HCT116 (cell line): ENCODE measurements around the gene CNN2. TPM values are rescaled to one million over a fixed set of nuclear protein-coding genes. Genes with fewer than 3 reads are reported as not detected.

Experiments
- ATAC-seq: fragments of 200-7000 bp; cut with Tn5 transposase; 2 replicates; pipeline ENCODE4 v1.9.1; 2020; ENCODE audit warnings: mild to moderate bottlenecking, moderate library complexity
- BruUV-seq: library from RNA; stranded (reverse); fragments of 400-500 nt; replicated peaks from 2 replicates; lab custom pipeline; 2021; lab: Mats Ljungman, UMichigan
- CTCF ChIA-PET: fragments of 300-600 bp; sonication (Branson Sonifier 250); formaldehyde crosslinking; loops from one replicate; lab custom pipeline; 2021; ENCODE audit warnings: antibody characterized with exemption; lab: Charles Lee
- POLR2A ChIA-PET: fragments of 300-600, 350-600 bp; sonication (Branson Sonifier 250); formaldehyde crosslinking; loops from one replicate; lab custom pipeline; 2021; ENCODE audit warnings: antibody characterized with exemption; lab: Charles Lee
- RAD21 ChIA-PET, 2 experiments: fragments of 300-600 bp; sonication (Branson Sonifier 250); formaldehyde crosslinking; loops; one replicate each; lab custom pipeline; 2023; ENCODE audit warnings: low total read pairs in 2 of 2; ENCODE audit not compliant: uncharacterized antibody in 2 of 2, unreplicated experiment in 2 of 2, low non-redundant PET in 1 of 2; lab: Charles Lee
- DNase-seq: peaks from one replicate; pipeline ENCODE4 v3.0.0-alpha.2; 2010; ENCODE audit warnings: low read depth, low spot score
- H2AFZ ChIP-seq: fragments of 200-600 bp; shearing (Covaris generic), sonication (generic); 2 replicates; pipeline ENCODE4 v1.6.1; 2017; ENCODE audit warnings: low read depth, mixed run types, mixed read lengths, antibody characterized with exemption, low read length; ENCODE audit not compliant: poor library complexity, severe bottlenecking
- H3K27ac ChIP-seq: 2 replicates; pipeline ENCODE4 v1.5.1; 2012; ENCODE audit warnings: low read depth, low read length
- H3K27me3 ChIP-seq: fragments of 200-600 bp; sonication (generic); 2 replicates; pipeline ENCODE4 v1.6.1; 2016; ENCODE audit warnings: mixed run types, low read length, mixed read lengths; ENCODE audit not compliant: insufficient read depth
- H3K36me3 ChIP-seq, 2 experiments: fragments of 200-500 bp in 1 of 2; fragments of 200-600 bp in 1 of 2; sonication (Bioruptor generic) in 1 of 2; sonication (generic) in 1 of 2; 2 replicates each; pipeline versions ENCODE4 v1.5.1 to v1.6.1; 2014 to 2016; ENCODE audit warnings: low read length in 2 of 2, inconsistent platforms in 1 of 2, mixed read lengths in 1 of 2, mixed run types in 1 of 2; ENCODE audit not compliant: insufficient read depth in 2 of 2, control insufficient read depth in 1 of 2
- H3K4me1 ChIP-seq, 2 experiments: fragments of 200-600 bp in 1 of 2; sonication (generic) in 1 of 2; 2 replicates each; pipeline versions ENCODE4 v1.5.1 to v1.6.1; 2012 to 2017; ENCODE audit warnings: low read length in 2 of 2, inconsistent platforms in 1 of 2, mild to moderate bottlenecking in 1 of 2, mixed read lengths in 1 of 2, mixed run types in 1 of 2, moderate library complexity in 1 of 2; ENCODE audit not compliant: insufficient read depth in 2 of 2, control insufficient read depth in 1 of 2
- H3K4me2 ChIP-seq: fragments of 200-600 bp; sonication (generic); 2 replicates; pipeline ENCODE4 v1.6.1; 2017; ENCODE audit warnings: mixed run types, low read length, mixed read lengths
- H3K4me3 ChIP-seq, 2 experiments: fragments of 200-600 bp in 1 of 2; sonication (generic) in 1 of 2; replicated peaks in 1 of 2; 2 replicates each; pipeline ENCODE4 v1.5.1; 2011 to 2016; ENCODE audit warnings: low read length in 2 of 2, control low read depth in 1 of 2, low read depth in 1 of 2, mild to moderate bottlenecking in 1 of 2, mixed read lengths in 1 of 2, mixed run types in 1 of 2
- H3K79me2 ChIP-seq: fragments of 200-600 bp; sonication (generic); 2 replicates; pipeline ENCODE4 v1.6.1; 2017; ENCODE audit warnings: mild to moderate bottlenecking, mixed run types, low read length, moderate library complexity, mixed read lengths; ENCODE audit not compliant: insufficient read depth
- H3K9ac ChIP-seq: fragments of 200-600 bp; sonication (generic); 2 replicates; pipeline ENCODE4 v1.6.1; 2016; ENCODE audit warnings: low read length, mixed read lengths
- H3K9me2 ChIP-seq: fragments of 200-600 bp; sonication (generic), shearing (Covaris generic); 2 replicates; pipeline ENCODE4 v1.6.1; 2017; ENCODE audit warnings: mixed run types, mild to moderate bottlenecking, moderate library complexity; ENCODE audit not compliant: insufficient read depth
- H3K9me3 ChIP-seq, 2 experiments: fragments of 200-500 bp in 1 of 2; fragments of 200-600 bp in 1 of 2; sonication (Bioruptor generic) in 1 of 2; sonication (generic) in 1 of 2; 2 replicates each; pipeline ENCODE4 v1.6.1; 2014 to 2017; ENCODE audit warnings: low read length in 2 of 2, mixed read lengths in 2 of 2, inconsistent platforms in 1 of 2, low read depth in 1 of 2, mild to moderate bottlenecking in 1 of 2, mixed run types in 1 of 2, moderate library complexity in 1 of 2; ENCODE audit not compliant: control insufficient read depth in 1 of 2, insufficient read depth in 1 of 2
- H4K20me1 ChIP-seq: fragments of 200-600 bp; sonication (generic), shearing (Covaris generic); 2 replicates; pipeline ENCODE4 v1.6.1; 2017; ENCODE audit warnings: mixed run types, mild to moderate bottlenecking, moderate library complexity; ENCODE audit not compliant: insufficient read depth
- ATF3 ChIP-seq: IDR thresholded peaks from 2 replicates; pipeline ENCODE4 v1.6.1; 2012
- CBX3 ChIP-seq: IDR thresholded peaks from 2 replicates; pipeline ENCODE4 v1.6.1; 2012; ENCODE audit warnings: low read depth
- CEBPB ChIP-seq: IDR thresholded peaks from 2 replicates; pipeline ENCODE4 v1.6.1; 2012; ENCODE audit warnings: low read depth
- CTCF ChIP-seq, 3 experiments: fragments of 200-600 bp in 1 of 3; sonication (generic) in 1 of 3; IDR thresholded peaks in 2 of 3; conservative IDR thresholded peaks in 1 of 3; 2 replicates each; pipeline ENCODE4 v1.5.1; 2012 to 2017; ENCODE audit warnings: low read depth in 2 of 3, low read length in 2 of 3, antibody characterized with exemption in 1 of 3, borderline replicate concordance in 1 of 3, control low read depth in 1 of 3, mild to moderate bottlenecking in 1 of 3, mixed read lengths in 1 of 3, mixed run types in 1 of 3, moderate library complexity in 1 of 3; ENCODE audit not compliant: insufficient read depth in 1 of 3
- ELF1 ChIP-seq: IDR thresholded peaks from 2 replicates; pipeline ENCODE4 v1.6.1; 2012; ENCODE audit warnings: low read depth, borderline replicate concordance
- FOSL1 ChIP-seq: IDR thresholded peaks from 2 replicates; pipeline ENCODE4 v1.6.1; 2012; ENCODE audit warnings: low read depth
- JUND ChIP-seq: IDR thresholded peaks from 2 replicates; pipeline ENCODE4 v1.6.1; 2012
- MAX ChIP-seq: IDR thresholded peaks from 2 replicates; pipeline ENCODE4 v1.6.1; 2012
- POLR2A ChIP-seq: IDR thresholded peaks from 2 replicates; pipeline ENCODE4 v1.7.0; 2011; ENCODE audit warnings: borderline replicate concordance; ENCODE audit not compliant: insufficient read depth, insufficient read length; ENCODE audit errors: extremely low read depth
- RAD21 ChIP-seq: IDR thresholded peaks from 2 replicates; pipeline ENCODE4 v1.6.1; 2012; ENCODE audit warnings: low read depth, mild to moderate bottlenecking
- REST ChIP-seq: IDR thresholded peaks from 2 replicates; pipeline ENCODE4 v1.6.1; 2012; ENCODE audit warnings: low read depth
- SIN3A ChIP-seq: IDR thresholded peaks from 2 replicates; pipeline ENCODE4 v1.6.1; 2012; ENCODE audit warnings: low read depth
- SP1 ChIP-seq: IDR thresholded peaks from 2 replicates; pipeline ENCODE4 v1.6.1; 2012; ENCODE audit warnings: low read depth
- SRF ChIP-seq: IDR thresholded peaks from 2 replicates; pipeline ENCODE4 v1.6.1; 2012; ENCODE audit warnings: low read depth
- TCF7L2 ChIP-seq: IDR thresholded peaks from 2 replicates; pipeline ENCODE4 v1.7.0; 2011; ENCODE audit warnings: borderline replicate concordance, inconsistent platforms; ENCODE audit not compliant: insufficient read depth, insufficient read length; ENCODE audit errors: extremely low read depth
- YY1 ChIP-seq: IDR thresholded peaks from 2 replicates; pipeline ENCODE4 v1.6.1; 2011; ENCODE audit warnings: low read length, low read depth, moderate library complexity, mild to moderate bottlenecking; ENCODE audit not compliant: insufficient replicate concordance; ENCODE audit errors: extremely low read depth
- ZFX ChIP-seq: fragments of 450-650 bp; IDR thresholded peaks from 2 replicates; pipeline ENCODE4 v1.6.1; 2017
- ZNF274 ChIP-seq: fragments of 200-500 bp; sonication (Bioruptor generic); IDR thresholded peaks from 2 replicates; pipeline ENCODE4 v1.6.1; 2014; ENCODE audit warnings: mild to moderate bottlenecking, low read depth, low read length, inconsistent platforms
- intact Hi-C: fragments of 100-400 bp; cut with micrococcal nuclease; formaldehyde crosslinking; loops from 2 replicates; pipeline ENCODE4 v1.10.0; 2022
- total RNA-seq: library from RNA; stranded (reverse); gene quantifications from one replicate; pipeline ENCODE4 v1.2.1, GENCODE V29; 2021; ENCODE audit not compliant: unreplicated experiment

Gene CNN2
- total RNA-seq, 1 experiment from 2014 or later: 212 TPM

- TF ChIP-seq TCF7L2 (no peak), JUND (no peak), POLR2A (no peak), ZFX (no peak), ZNF274 (no peak), YY1 (no peak), MAX (no peak), ATF3 (no peak), REST (no peak), CEBPB (no peak), FOSL1 (no peak), SIN3A (no peak), SRF (no peak), ELF1 (no peak), SP1 (no peak), CBX3 (no peak), CTCF (IDR thresholded peaks at IDR 0.05 in 2 of 3, conservative IDR thresholded peaks at IDR 0.05 in 1 of 3; ENCODE audit: borderline replicate concordance in 1 of 3, insufficient read depth in 1 of 3, low read depth in 2 of 3, low read length in 2 of 3) (no peak), RAD21 (no peak)
- peaks cover 24 to 34% of the 10 kb centered on the region in 2 experiments for H3K4me1 ChIP-seq
- no peaks in the 10 kb centered on the region for H3K9me3 ChIP-seq
- DNase-seq (no peak), ATAC-seq (peak; percentile 7)
- intact Hi-C loops: loop anchor here (2.0 to 10.0 kb wide), 3 partner anchors 13 to 217 kb away; partner anchors contain the start of genes ABCA7, ATP5F1D, GPX4 and MIDN
- H2AFZ ChIP-seq: no peak overlapping the region
- peaks cover 50% of the 10 kb centered on the region for H3K79me2 ChIP-seq
- ChIA-PET CTCF (interaction anchor here (0.6 to 2.9 kb wide), 3 partner anchors 12 to 167 kb away, joined by 3 to 9 read pairs (median 7); partner anchors contain the start of gene ABCA7), RAD21 (interaction anchor here (0.6 to 0.7 kb wide), 2 partner anchors 12 to 253 kb away, joined by 3 to 4 read pairs; partner anchors contain the start of gene ABCA7 (in 1 of the 2)), POLR2A (interaction anchor here (0.8 to 7.3 kb wide), 3 partner anchors 13 to 86 kb away, joined by 5 to 85 read pairs (median 7); partner anchors contain the start of gene ABCA7)
- no peaks in the 10 kb centered on the region for H4K20me1 ChIP-seq
- peak overlapping the region; percentile 98 for H3K9ac ChIP-seq
- peak overlapping the region; percentile 95 to 99 for H3K4me3 ChIP-seq
- H3K4me2 ChIP-seq: peak overlapping the region; percentile 96
- H3K36me3 ChIP-seq: peaks cover 16 to 20% of the 10 kb centered on the region in 2 experiments; a peak in 3 of 4 replicates
- H3K9me2 ChIP-seq: no peaks in the 10 kb centered on the region
- BruUV-seq: no TSS peak
- H3K27me3 ChIP-seq: no peaks in the 10 kb centered on the region
- peak overlapping the region; percentile 99 for H3K27ac ChIP-seq
Observed at GRCh38 chr19:1027650-1028061, 1.2 kb downstream of the CNN2 start.
